Upper lobe of left lung (tissue), 6 donors: Measurements from ENCODE around the gene DNHD1. TPM values are rescaled to one million over a fixed set of nuclear protein-coding genes. Genes with fewer than 3 reads are reported as not detected.

Experiments used
- ATAC-seq, 2 donors: fragments of 200-7000 bp; cut with Tn5 transposase; one replicate each; pipeline ENCODE4 v1.9.1; 2022; ENCODE audit warnings: mild to moderate bottlenecking in 2 of 2, moderate library complexity in 2 of 2; ENCODE audit not compliant: low FRiP score in 2 of 2
- DNase-seq, 2 donors: peaks; one replicate each; pipeline ENCODE4 v3.0.0-alpha.2; 2019 to 2020
- H3K27ac ChIP-seq, 4 donors: fragments of 200-600 bp; sonication (generic); one replicate each; pipeline ENCODE4 v1.5.1; 2016 to 2019
- H3K27me3 ChIP-seq, 4 donors: fragments of 200-600 bp; sonication (generic); one replicate each; pipeline ENCODE4 v1.5.1; 2017 to 2019
- H3K36me3 ChIP-seq, 4 donors: fragments of 200-600 bp; sonication (generic); one replicate each; pipeline ENCODE4 v1.5.1; 2016 to 2019
- H3K4me1 ChIP-seq, 4 donors: fragments of 200-600 bp; sonication (generic); one replicate each; pipeline ENCODE4 v1.5.1; 2018 to 2019
- H3K4me3 ChIP-seq, 4 donors: fragments of 200-600 bp; sonication (generic); one replicate each; pipeline ENCODE4 v1.5.1; 2017 to 2019; ENCODE audit warnings: mild to moderate bottlenecking in 2 of 4, moderate library complexity in 1 of 4
- H3K9me3 ChIP-seq, 4 donors: fragments of 200-600 bp; sonication (generic); one replicate each; pipeline ENCODE4 v1.5.1; 2018 to 2019
- EP300 ChIP-seq, 4 donors: sonication (generic); formaldehyde crosslinking; IDR thresholded peaks; one replicate each; pipeline ENCODE4 v1.5.1; 2017; ENCODE audit warnings: antibody characterized with exemption in 4 of 4, control low read depth in 2 of 4
- POLR2A ChIP-seq, 4 donors: fragments of 450-650 bp; IDR thresholded peaks; one replicate each; pipeline ENCODE4 v1.5.1; 2016 to 2017; ENCODE audit warnings: antibody characterized with exemption in 4 of 4, mild to moderate bottlenecking in 2 of 4
- POLR2AphosphoS5 ChIP-seq, 2 donors: sonication (generic); formaldehyde crosslinking; IDR thresholded peaks; one replicate each; pipeline ENCODE4 v1.5.1; 2017; ENCODE audit warnings: antibody characterized with exemption in 2 of 2
- WGBS, 2 donors: methylation state at CpG; one replicate each; pipeline ENCODE4 v1.1.5; 2017 to 2018; 5-methylcytosine and 5-hydroxymethylcytosine counted together
- total RNA-seq, 6 donors: library from RNA; depleted of rRNA in 4 of 6; stranded (reverse); fragments of >200 nt in 4 of 6; gene quantifications; one replicate each; pipeline versions ENCODE4 v1.1.0 to v1.2.1, GENCODE V29; 2016 to 2021
- TF ChIP-seq, protein P1 (sequence below), 6 experiments: fragments of 450-650 bp in 4 of 6; fragments of 200-600 bp in 2 of 6; sonication (generic) in 2 of 6; IDR thresholded peaks; one replicate each; pipeline ENCODE4 v1.5.1; 2016 to 2019; ENCODE audit warnings: antibody characterized with exemption in 6 of 6
- donor health status: DM: no; HTN: no; CAD: no; lungs with moderate emphysema.
- donor health status: DM: no; HTN: yes; CAD: no; lungs with severe emphysema.

The DNHD1 gene
- total RNA-seq, 6 donors from 2014 or later = 10.5 to 79.6 (median 21.6) TPM

DNA sequence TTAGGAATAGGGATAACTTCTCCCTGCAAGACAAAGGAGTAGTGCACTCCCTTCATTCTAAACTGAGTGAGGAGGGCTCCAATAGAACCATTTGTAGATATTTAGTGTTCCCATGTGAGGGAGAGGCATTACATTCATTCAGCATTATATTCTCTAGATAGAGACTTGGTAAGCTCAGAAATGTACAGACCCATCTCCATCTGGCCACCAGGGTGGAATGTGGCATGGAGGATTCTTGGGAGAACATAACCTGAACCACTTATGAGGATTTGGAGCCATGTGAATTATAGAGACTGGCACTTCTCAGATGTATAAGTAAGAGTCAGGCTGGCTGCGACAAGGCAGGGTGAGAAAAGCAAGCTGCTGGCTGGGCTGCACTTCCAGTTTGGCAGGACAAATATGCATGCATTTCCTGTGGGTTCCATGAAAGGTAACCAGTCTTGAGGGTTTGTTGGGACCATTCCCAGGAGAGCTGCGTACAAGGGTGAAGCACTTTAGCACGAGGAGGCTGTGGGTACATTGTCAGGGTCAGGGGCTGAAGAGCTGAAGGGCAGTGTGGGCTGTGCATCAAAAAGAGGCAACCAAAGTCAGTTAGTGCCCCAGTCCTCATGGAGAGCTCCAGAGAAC is 97.2 kb downstream of the DNHD1 start:
- Histone ChIP-seq H3K27me3 (no peaks in the 10 kb centered on the region), H3K9me3 (no peaks in the 10 kb centered on the region), H3K27ac (no peak overlapping the region), H3K4me3 (no peak overlapping the region), H3K36me3 (peaks cover 5 to 49% (median 17%) of the 10 kb centered on the region in 4 donors), H3K4me1 (peaks cover 0 to 4% (median 0%) of the 10 kb centered on the region in 4 donors)
- DNase-seq (no peak), ATAC-seq (no peak)
- WGBS, 2 donors = 52 to 73% methylated on average over 3 of the region's 3 CpGs
- no peak for TF ChIP-seq POLR2A (IDR thresholded peaks at IDR 0.05)
- TF ChIP-seq, protein P1, sequence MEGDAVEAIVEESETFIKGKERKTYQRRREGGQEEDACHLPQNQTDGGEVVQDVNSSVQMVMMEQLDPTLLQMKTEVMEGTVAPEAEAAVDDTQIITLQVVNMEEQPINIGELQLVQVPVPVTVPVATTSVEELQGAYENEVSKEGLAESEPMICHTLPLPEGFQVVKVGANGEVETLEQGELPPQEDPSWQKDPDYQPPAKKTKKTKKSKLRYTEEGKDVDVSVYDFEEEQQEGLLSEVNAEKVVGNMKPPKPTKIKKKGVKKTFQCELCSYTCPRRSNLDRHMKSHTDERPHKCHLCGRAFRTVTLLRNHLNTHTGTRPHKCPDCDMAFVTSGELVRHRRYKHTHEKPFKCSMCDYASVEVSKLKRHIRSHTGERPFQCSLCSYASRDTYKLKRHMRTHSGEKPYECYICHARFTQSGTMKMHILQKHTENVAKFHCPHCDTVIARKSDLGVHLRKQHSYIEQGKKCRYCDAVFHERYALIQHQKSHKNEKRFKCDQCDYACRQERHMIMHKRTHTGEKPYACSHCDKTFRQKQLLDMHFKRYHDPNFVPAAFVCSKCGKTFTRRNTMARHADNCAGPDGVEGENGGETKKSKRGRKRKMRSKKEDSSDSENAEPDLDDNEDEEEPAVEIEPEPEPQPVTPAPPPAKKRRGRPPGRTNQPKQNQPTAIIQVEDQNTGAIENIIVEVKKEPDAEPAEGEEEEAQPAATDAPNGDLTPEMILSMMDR (IDR thresholded peaks at IDR 0.05) = no peak

DNA sequence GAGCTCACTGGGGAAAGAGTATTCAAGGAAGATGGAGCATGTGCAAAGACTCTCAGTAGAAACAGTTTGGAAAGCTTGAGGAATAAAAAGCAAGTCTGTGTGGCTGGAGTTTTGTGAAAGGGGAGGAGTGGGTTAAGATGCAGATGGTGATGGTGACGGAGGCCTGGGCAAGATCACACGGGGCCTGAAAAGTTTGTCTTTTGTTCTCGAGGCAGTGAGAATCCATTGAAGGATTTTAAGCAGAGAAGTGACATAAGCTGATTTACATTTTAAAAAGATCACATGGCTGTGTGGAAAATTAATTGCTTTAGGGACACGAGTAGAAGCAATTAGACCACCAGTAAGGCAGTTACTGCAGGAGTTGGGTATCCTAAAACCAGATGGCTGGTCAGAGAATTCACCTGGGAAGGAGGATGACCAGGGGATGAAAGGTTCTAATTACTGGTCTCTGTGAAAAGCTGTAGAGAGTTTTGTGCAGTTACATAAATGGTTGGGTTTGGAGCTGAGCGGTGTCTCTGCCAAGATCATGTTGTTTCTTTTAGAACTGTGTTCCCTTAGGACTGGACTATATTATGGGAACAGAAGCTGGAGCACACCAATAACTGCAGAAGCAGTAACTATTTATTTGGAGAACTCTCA is 99.3 kb downstream of the DNHD1 start:
- no peak for ATAC-seq
- no peaks in the 10 kb centered on the region for H3K9me3 ChIP-seq
- TF ChIP-seq EP300 (IDR thresholded peaks at IDR 0.05) (no peak), POLR2AphosphoS5 (IDR thresholded peaks at IDR 0.05) (no peak)
- 71 to 74% methylated on average over 5 of the region's 5 CpGs for WGBS, 2 donors
- H3K27me3 ChIP-seq = no peaks in the 10 kb centered on the region
- no peak overlapping the region for H3K4me3 ChIP-seq
- H3K4me1 ChIP-seq = peaks cover 2 to 6% (median 3%) of the 10 kb centered on the region in 4 donors
- DNase-seq = no peak
- peaks cover 19 to 70% (median 38%) of the 10 kb centered on the region in 4 donors for H3K36me3 ChIP-seq
- H3K27ac ChIP-seq = peak overlapping the region in 1 of 4 donors; percentile 32

DNA sequence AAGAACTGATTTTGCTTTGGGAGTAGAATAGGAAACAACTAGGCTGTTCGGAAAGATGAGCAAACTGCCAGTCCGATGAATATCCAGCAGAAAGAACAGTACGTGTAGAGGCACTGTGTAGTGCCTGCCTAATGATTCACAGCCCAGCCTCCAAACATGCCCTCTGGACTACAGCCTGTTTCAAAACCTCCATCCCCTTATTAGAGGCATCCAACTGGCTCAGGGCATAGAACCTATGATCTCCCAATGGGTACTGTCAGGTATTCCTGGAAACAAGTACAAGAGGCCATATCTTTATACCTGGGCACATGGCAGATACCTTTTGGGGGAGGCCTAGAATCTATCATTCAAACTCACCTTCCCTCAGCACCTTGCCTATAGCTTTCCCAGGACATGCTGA is 101.5 kb downstream of the DNHD1 start:
- H3K27ac ChIP-seq = no peak overlapping the region
- no peaks in the 10 kb centered on the region for H3K9me3 ChIP-seq
- peaks cover 16 to 24% (median 17%) of the 10 kb centered on the region in 4 donors for H3K4me1 ChIP-seq
- DNase-seq = no peak
- no peak for ATAC-seq
- H3K36me3 ChIP-seq = peaks cover 19 to 60% (median 36%) of the 10 kb centered on the region in 4 donors
- no peak overlapping the region for H3K4me3 ChIP-seq
- WGBS, 2 donors = 92 to 98% methylated on average over 3 of the region's 3 CpGs
- TF ChIP-seq POLR2A (IDR thresholded peaks at IDR 0.05) (no peak), EP300 (IDR thresholded peaks at IDR 0.05) (no peak), POLR2AphosphoS5 (IDR thresholded peaks at IDR 0.05) (no peak)
- TF ChIP-seq, protein P1 (IDR thresholded peaks at IDR 0.05) = no peak
- H3K27me3 ChIP-seq = no peaks in the 10 kb centered on the region

DNA sequence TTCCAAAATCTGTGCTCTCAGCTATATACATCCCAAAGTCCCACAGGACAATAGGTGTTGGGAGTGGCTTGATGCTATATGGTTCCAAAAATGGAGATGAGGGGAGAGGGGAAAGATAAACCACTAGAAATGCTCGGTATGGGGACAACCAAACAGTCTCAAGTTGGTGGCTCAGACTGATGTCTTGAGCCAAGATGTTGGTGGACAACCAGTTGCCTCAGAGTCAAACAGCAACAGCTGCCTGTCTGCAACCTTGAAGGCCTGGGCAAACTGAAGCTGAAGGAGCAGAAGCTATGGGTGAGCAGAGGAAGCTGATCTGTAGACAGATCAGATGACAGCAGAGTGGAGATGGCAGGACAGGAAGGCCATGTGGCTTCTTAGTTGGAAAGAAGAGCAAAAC is 102.4 kb downstream of the DNHD1 start:
- H3K4me1 ChIP-seq = peaks cover 16 to 24% (median 18%) of the 10 kb centered on the region in 4 donors
- DNase-seq (no peak), ATAC-seq (no peak)
- no peak overlapping the region for H3K27ac ChIP-seq
- TF ChIP-seq POLR2AphosphoS5 (IDR thresholded peaks at IDR 0.05) (no peak), EP300 (IDR thresholded peaks at IDR 0.05) (no peak), POLR2A (IDR thresholded peaks at IDR 0.05) (no peak)
- TF ChIP-seq, protein P1 (IDR thresholded peaks at IDR 0.05) = no peak
- peaks cover 19 to 56% (median 36%) of the 10 kb centered on the region in 4 donors for H3K36me3 ChIP-seq
- no peak overlapping the region for H3K4me3 ChIP-seq
- no peaks in the 10 kb centered on the region for H3K9me3 ChIP-seq
- WGBS, 2 donors = 83 to 87% methylated on average over 1 of the region's 1 CpG
- no peaks in the 10 kb centered on the region for H3K27me3 ChIP-seq

DNA sequence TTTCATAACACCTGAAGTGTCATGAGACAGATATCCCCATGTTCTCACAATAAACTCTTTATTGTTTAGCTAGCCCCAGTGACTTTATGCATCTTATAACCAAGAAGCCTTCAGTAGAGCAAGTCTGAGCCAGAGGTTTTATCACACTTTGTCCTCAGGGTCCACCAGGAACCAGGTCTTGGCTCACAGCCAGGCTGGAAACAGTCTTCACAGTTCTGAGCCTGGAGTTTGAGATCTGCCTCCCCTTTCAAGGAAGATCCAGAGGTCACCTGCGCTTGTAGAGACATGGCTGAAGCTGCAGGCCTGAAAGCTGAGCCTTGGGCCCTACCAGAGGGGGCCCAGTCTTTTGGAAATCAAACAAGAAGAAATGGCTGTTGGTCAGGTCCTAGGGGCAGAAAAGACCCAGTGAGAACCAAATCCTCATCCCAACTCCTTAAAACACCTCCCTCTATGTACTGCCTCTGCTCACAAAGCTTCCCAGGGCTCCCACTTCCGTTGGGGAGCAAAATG is 102.9 kb downstream of the DNHD1 start:
- H3K9me3 ChIP-seq = no peaks in the 10 kb centered on the region
- peaks cover 17 to 29% (median 23%) of the 10 kb centered on the region in 4 donors for H3K4me1 ChIP-seq
- H3K27ac ChIP-seq = no peak overlapping the region
- 87 to 95% methylated on average over 2 of the region's 2 CpGs for WGBS, 2 donors
- no peaks in the 10 kb centered on the region for H3K27me3 ChIP-seq
- no peak overlapping the region for H3K4me3 ChIP-seq
- DNase-seq = no peak
- no peak for TF ChIP-seq EP300 (IDR thresholded peaks at IDR 0.05)
- TF ChIP-seq POLR2A (IDR thresholded peaks at IDR 0.05) = no peak
- no peak for TF ChIP-seq POLR2AphosphoS5 (IDR thresholded peaks at IDR 0.05)
- TF ChIP-seq, protein P1 (IDR thresholded peaks at IDR 0.05) = no peak
- H3K36me3 ChIP-seq = peaks cover 19 to 56% (median 36%) of the 10 kb centered on the region in 4 donors
- ATAC-seq = no peak
